Activated T-cell treated with anti-CD3 and anti-CD28 coated beads, Interleukin-2, amount 50 U/mL, for 1 hour (primary cell): Measurements from ENCODE around the gene ALPK3.

Source experiments
- DNase-seq: peaks from one replicate; pipeline ENCODE4 v3.0.0-alpha.2; 2020

Gene ALPK3

DNA sequence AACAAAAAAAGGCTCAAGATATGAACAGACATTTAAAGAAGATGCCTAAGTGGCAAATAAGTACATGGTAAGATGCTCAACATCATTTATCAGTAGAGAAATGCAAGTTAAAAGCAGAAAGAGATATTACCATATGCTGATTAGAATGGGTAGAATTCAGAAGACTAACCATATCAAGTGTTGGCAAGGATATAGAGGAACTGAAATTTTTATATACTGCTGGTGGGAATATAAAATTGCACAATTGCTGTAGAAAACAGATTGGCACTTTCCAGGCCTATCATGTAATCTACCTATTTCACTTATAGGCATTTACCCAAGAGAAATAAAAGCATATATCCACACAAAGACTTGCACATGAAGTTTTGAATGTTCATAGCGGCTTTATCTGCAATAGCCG lies 84.4 kb downstream of the ALPK3 start:
- no peak for DNase-seq

DNA sequence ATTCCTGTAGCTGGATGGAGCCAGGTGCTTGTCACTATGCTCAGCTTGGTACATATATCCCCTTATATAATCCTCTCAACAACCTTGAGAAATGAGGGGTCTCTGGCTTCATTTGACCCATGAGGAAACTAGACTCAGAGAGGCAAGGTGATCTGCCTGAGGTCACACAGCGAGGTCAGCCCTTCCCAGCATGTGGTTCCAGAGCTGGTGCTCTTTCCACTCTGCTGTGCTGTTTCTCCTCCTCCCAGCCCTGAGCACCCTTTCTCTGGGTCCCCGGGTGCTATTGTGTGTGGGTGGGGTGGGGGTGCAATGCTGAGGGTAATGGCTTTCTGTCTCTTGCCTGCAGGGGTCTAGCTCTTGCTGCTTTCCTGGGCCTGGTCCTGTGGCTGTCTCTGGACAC lies 86.6 kb downstream of the ALPK3 start:
- no peak for DNase-seq

DNA sequence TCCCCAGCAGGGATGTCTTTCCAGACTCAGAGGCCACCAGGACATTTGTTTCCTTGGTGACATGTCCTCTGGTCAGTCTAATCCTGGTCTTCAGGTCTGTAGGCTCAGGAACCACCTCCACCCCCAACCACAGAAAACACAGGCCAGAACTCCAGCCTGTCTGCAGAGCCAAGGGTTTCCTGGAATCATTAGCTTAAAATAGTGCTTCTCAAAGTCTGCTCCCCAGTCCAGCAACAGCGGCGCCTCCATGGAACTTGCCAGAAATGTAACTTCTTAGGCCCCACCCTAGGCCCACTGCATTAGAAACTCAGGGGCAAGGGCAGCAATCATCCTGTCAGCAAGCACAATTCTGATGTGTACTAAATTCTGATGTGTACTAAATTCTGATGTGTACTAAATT lies 87.3 kb downstream of the ALPK3 start:
- DNase-seq = no peak

DNA sequence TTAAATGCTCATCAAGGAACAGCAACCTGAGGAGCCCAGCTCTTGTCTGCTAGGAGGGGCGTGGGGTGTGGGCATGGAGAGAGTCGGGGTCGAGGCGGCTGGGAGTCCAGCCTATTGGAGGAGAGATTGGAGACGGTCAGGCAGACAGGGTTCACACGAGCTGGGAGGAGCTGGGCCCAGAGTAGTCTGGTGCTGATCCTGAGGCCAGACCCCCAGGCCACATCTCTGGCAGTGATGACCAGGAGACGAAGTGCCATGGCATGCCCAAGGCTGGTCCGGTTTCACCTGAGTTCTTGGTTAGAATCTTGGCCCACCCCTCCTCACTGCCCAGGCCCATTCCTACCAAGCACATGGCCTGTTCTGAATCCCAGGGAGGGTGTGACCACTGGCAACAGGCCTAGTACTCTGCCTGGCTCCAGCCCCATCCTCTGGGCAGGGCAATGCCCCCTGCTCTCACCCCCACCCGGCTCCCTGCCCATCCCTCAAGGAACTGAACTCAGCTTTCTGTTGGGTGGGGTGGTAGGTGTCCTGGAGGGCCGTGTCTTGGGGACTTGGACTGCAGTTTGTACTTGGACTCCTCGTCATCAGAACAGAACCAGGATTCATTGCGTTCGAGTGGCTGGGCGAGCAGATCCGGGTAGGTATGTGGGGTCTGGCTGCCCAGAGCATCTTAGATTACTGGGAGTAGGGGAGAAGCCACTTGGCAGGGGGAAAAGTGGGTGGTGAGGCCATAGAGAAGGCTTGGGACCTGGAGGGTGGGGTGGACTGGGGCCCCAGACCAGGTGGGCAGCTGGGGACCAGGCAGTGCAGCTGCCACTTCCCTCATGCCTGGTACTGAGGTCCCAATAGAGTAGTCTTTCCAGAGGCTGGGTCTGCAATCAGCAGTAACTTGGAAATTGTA lies 88.1 kb downstream of the ALPK3 start:
- DNase-seq = no peak

DNA sequence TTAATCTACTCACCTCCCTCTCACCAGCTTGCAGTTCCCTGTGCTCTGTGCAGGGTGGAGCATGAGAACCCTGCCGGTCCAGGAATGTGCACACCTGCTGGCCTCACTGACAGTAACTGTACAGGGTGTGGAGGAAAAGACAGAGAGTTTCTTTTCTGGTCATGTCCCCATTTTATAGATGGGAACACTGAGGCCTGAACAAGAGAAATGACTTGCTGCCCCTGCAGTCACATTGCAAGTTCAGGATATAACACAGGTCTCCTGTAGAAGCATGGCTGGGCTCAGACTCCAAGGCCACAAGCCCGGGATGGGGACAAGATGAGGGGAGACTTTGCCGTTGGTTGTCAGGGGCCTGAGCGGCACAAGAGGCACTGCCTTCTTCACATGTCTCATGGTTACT lies 90.6 kb downstream of the ALPK3 start:
- no peak for DNase-seq

DNA sequence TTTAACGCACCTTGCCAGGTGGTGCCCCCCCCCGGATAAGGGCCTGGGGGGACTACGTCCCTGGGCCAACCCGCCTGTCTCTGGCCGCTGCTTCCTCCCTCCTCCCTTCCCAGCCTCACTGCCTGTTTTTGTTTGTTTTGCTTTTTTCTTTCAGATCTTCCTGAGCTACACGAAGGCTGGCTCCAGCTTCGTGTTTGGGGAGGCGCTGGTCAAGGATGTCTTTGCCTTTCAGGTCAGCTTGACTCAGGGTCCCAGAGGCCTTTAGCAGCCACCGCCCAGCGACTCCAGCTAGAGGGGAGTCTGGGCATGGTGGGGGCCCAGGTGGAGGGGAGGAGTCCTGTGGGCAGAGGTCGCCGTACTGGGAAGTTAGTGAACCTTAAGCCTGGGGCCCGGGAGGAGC lies 91.4 kb downstream of the ALPK3 start:
- DNase-seq = no peak

DNA sequence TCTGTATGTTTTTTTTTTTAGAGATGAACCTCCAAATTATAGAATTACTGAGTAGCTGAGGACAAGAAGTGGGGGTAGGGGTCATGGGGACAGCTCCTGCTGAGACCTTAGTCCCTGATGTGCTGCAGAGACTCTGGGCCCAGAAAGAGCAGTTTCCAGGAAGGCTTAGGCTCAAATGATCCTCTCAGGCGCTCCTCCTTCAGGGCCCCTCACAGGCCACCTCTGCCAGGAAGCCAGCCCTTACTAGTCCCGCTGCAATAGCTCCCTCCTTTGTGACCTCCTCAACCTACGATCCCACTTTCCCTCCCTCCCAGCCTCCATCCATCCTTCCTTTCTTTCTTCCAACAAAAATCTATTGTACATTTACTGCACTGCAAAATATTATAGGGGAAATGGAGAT lies 91.9 kb downstream of the ALPK3 start:
- no peak for DNase-seq

DNA sequence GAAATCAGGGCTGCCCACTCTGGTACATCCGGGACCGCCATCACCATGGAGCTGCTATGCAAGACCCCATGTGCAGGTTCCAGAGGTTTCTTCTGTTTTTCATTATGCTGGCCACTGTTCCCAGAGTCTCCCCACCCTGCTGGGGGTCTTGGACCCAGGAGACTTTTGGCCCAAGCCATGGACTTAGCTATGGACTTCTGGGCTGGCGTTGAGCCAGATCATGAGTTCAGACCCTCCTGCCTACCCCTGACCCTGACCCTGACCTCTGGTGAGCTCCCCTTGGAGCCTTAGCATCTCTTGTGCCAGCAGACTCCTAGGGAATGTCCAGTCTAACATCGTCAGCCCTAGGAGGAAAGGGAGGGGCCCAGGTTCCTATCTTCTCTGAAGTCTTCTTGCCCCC lies 92.6 kb downstream of the ALPK3 start:
- no peak for DNase-seq

DNA sequence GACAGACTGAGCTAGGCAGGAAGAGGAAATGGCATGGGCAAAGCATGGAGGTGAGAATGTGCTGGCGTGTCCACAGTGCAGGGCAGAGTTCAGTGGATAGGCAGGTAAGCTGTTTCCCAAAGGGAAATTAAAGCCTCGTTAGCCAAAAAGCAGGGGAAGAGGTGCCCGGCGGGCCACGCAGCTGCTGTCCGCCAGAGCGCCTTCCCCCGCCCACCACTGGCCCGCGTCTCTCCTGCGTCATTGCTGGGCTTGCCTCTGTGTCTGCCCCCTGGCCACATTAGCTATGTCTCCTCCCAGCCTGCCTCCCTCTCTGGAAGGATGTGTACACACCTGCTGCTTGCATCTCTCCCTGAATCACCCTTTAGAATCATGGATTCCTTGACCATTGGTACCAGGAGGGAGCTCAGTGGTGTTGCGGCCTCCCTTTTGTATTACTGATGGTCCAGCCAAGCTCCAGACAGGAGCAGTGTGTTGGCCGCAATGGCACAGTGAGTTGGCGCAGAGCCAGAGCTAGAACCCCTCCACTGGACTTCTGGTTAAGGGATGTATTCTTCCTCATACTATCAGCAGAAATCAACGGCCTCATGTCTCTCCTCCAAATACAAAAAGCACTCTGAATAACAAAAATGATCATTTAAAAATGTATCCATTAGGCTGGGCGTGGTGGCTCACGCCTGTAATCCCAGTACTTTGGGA lies 93.9 kb downstream of the ALPK3 start:
- DNase-seq = no peak

DNA sequence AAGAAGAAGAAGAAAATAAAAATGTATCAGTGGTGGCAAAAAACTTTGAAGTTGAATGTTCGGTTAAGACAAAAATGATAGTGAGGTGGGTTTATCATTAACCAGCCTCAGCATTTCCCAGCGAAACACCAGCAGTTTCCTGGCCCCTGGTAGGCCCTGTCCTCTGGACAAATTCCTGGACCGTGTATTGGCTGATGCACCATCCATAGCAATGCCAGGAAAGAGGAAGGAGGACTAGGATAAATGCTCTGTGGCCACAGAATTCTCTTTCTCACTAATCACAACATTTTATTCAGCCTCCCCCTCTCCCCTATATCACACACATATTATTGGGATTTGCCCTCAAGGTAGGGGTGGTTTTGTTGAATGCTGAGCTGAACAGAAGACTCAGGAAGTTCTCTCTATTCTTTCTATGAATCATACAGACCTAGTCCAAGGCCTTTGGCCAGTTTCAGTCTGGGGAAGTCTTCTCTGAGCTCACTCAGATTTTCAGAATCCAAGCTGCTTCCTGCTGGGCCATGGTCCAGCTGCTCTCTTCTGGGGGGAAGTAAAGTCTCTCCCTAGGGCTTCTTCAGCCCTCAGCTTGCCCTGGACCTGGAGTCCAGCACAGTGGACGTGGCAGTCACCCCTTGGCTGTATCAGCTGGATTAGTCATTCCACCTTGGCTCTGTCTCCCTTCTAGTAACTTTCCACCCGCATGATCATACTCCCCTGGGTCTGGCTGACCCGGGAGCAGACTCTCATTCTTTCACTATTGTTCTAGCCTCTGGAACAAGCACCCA lies 94.9 kb downstream of the ALPK3 start:
- no peak for DNase-seq

DNA sequence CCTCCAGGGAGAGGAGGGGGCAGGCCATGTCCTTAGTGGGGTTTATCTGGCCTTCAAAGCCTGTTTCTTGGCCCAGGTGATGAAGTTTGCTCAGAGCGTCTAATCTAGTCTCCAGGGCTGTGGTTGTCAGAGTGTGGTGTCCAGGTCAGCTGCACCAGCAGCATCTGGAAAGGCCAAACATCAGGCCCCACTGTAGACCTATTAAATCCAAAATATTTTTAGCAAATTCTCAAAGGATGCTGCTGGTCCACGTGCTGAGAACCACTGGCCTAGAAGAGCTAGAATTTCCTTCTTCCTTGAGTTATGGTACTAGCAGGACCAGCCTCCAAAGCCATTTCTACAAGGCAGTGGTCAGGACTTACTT lies 96.2 kb downstream of the ALPK3 start:
- DNase-seq = no peak

DNA sequence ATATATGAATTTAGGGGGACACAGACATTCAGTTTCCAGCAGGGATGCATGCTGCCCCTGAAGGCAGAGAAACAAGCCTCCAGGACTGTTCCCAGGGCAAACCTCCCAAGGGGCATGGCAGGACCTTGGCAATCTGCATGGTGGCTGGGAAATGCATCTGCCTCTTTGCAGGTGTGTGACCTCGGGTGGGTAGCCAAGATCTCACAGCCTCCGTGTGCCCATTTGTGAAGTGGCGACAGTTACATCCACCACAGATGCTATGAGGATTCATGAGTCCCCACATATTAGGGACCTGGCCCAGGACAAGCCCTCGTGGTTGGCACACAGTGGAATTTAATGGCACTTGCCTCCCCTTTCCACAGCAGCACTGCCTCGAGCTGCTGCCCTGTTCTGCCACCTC lies 97.2 kb downstream of the ALPK3 start:
- DNase-seq = no peak

DNA sequence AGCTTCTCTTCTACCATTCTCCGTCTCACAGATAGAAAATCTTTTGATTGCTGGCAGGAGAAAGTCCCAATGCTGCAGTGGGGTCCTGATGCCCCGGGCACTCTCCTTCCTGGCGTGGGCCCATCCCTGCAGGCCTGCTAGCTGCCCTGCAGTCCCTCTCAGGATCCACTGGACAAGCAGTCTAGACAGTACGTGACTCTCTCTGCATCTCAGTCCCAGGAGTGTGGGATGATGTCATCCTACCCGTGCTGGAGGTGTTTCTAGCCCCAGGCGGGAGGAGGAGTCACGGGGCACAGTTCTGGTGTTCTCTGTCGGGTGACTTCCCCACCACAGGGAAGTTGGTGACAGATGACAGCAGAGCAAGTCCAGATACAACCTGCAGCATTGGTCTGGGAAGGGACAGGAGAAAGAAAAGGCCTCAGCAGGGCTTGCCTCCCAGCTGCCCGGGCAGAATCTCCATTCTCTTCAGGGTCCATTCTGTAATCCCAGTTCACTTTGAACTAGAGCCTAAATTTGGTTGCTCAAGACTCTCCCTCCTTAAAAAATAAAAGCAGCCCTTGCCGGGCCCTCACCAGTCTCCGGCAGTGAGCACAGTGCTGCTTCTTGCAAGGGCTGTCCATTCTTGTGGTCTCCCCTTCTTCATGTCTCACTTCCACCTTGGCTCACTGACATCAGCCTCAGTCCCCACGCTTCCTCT lies 97.9 kb downstream of the ALPK3 start:
- DNase-seq = no peak

DNA sequence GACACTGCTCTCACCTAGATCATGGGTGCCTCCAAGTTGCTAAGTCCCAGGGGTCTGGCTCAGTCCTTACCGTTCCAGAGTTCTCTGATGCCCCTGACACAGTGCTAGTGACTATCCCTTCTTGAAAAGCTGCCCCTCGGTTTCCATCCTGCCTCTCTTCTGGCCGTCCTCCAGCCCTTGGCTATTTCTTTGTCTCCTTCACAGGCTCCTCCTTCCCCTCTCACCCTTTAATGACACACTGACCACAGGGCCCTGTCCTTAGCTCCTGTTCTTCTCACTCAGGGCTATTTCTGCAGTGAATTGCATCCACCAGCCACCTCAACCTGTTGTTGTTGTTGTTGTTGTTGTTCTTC lies 98.4 kb downstream of the ALPK3 start:
- no peak for DNase-seq

DNA sequence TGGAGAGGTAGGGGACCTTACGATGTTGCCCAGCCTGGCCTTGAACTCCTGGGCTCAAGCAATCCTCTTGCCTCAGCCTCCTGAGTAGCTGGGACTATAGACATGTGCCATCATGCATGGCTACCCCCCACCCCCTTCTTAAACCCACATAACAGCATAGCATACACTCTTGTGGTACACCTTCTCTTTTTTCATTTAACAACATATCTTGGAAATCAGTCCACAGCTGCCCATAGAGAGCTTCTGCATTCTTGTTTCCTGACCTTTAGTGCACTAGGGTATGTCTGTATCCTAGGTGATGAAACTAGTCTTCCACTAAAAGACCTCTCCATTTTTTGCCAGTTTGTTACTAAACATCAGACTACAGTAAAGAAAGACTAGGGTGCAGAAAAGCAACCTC lies 100.3 kb downstream of the ALPK3 start:
- DNase-seq = no peak

DNA sequence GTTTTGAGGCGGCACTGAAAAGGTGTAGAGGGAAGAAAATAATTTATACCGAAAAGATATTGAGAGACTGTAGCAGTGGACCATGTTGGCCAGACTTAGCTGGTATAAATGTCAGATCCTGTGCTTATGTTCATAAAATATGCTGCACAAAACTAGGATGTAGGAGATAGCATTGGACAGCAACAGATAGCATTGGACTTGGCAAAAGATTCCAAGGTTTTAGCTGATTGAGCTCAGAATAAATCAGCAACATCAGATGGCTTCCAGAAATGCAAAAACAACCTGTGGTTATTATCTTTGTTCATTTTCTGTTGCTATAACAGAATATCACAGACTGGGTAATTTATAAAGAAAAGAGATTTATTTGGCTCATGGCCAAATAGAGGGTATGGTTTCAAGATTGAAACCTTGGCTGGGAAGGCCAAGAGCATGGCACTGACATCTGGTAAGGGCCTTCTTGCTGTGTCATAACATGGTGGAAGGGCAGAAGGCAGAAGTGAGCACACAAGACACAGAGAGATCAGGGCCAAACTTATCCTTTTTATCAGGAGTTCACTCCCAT lies 102.0 kb downstream of the ALPK3 start:
- no peak for DNase-seq

DNA sequence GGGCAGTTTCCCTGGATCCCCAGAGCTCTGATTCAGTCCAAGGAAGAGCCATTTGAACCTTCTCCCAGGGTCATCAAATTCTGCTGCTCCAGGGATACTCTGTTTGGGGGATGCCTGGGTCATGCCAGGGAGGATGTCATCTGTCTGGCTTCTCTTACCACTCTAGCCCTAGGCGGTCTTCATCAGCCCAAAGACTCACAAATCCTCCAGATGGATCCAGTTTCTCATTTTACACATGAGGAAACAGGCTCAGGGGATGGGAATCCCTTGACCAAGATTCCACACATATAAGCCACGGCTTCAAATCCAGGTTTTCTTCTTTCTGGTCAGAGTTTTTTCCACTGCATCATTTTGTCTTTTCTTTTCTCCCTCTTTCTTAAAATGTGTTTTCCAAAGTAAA lies 104.0 kb downstream of the ALPK3 start:
- DNase-seq = no peak

DNA sequence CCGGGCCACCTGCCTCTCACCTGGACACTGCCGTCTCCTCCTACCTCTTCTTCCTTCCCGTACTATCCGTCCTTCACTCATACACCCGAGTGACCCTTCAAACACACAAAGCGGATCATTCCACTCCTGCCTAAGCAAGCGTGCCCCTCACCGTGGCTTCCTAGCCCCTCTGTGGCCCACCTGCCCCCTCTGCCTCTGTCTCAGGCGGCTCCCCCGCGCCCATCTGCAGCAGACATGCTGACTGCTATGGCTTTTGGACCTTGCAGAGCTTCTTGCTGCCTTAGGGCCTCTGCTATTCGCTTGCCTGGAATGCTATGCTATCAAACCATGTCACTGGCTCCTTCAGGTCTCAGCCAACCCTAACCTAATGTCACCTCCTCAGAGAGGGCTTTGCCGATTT lies 105.4 kb downstream of the ALPK3 start:
- no peak for DNase-seq
